Measurements from ENCODE around the gene DTX1.

The DTX1 gene

GRCh38 chr12:113096675-113097461, 40.3 kb downstream of the DTX1 start:
- no peak for DNase-seq

DNA sequence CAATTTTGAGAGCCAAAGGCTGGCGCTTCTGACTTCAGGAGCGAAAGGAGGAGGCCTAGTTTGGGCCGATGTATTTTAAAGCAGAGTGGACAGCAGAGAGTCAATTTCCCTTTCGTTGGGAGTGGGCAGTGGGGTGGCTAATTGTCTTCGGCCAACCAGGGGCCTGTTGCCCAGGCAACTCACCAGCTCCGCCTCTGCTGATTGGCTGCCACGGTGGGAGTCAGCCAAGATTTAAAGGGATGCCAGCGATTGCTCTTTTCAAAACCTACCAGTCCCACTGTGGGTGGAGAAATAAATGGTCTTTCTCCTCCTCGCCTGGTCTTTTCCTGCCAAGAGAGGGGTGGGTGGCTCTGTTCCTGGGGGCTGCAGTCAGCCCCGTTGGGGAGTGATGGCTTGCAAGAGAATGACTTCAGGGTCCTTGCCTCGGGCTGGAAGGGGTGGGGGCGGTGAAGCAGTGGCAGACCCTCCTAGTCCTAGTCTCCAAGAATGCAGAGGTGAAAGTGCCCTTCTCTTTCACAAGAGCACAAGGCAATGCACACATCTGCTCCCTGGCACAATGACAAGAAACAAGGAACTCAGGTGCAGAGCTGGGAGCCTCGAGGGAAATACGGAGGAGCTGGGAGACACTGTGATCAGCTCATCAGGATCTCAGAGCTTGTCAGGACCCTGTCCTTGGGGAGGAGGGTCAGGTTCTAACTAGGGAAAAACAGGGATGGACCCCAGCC, 41.3 kb downstream of the DTX1 start:
- DNase-seq: no peak

- peak; percentile 88 for DNase-seq
Measured at GRCh38 chr12:113098441-113099028, 42.0 kb downstream of the DTX1 start.

DNA sequence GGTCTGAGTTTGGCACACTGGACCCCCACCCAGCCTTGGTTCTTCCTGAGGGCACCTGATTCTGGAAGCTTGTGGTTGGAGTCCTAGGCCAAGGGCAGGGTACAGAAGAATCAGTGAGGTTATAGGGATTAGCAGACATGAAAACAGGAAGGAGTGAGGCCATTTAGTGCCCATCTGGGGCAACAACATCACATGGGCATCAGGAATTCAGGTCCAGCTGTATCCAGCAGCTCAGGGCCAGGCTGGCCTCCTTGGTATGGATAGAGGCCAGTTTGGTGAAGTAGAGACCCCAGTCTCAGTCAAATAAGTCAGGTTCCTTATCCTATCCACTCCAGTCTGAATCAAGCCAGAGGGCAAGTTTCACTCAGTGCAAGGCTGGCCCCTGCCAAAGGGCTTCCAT, 42.8 kb downstream of the DTX1 start:
- DNase-seq: no peak

DNA sequence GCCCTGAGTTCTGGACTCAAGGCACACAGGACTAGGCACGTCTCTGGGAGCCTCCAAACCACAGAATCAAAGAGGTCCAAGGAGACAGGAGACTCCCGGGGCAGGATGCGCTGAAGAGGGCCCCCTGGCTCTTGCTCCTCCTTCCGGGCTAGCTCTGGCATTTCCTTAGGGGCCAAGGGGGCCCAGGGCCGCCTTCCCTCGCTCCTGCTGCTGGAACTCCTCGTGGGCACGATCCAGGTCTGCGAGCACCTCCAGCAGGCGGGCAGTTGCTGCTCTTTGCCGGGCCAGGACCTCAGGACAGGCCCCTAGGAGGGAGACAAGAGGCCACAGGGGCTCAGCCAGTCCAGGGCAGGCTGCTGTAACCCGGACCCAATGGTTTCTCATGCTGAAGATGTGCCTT, 43.2 kb downstream of the DTX1 start:
- no peak for DNase-seq

DNA sequence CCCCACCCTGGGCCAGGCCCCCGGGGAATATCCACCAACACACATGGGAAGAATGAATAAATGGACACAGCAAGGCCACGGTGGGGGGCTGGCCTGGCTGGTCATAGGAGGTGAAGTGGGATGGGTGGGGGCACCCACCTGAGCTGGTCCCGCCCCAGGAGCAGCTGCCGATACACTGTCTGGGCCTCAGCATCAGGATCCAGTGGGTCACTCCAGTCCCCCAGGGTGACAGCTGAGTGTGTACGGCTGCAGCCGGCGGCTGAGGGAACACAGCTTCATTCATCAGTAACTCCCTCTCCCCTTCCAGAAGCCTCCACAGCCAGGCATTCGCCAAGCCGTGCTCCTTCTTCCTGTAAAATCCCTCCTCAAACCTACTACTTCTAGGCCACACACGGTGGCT, 45.2 kb downstream of the DTX1 start:
- DNase-seq: no peak

DNA sequence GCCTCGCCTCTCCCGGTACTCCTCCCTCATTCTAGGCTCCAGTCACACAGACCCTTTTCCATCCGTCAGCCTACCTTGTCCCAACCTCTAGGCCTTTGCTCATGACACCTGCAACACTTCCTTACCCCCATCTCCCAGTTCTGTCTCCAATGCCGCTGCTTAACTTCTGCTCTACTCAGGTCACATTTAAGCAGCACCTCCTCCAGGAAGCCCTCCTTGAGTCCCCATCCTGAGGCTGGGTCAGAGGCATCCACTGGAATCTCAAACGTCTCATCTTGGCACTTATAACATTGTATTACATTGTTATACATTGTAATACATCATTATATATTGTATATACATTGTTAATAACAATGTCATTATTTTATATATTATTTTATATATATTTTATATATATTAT, 46.3 kb downstream of the DTX1 start:
- DNase-seq: no peak

- DNase-seq: peak; percentile 82
Measured at GRCh38 chr12:113103756-113104450, 47.4 kb downstream of the DTX1 start.

DNA sequence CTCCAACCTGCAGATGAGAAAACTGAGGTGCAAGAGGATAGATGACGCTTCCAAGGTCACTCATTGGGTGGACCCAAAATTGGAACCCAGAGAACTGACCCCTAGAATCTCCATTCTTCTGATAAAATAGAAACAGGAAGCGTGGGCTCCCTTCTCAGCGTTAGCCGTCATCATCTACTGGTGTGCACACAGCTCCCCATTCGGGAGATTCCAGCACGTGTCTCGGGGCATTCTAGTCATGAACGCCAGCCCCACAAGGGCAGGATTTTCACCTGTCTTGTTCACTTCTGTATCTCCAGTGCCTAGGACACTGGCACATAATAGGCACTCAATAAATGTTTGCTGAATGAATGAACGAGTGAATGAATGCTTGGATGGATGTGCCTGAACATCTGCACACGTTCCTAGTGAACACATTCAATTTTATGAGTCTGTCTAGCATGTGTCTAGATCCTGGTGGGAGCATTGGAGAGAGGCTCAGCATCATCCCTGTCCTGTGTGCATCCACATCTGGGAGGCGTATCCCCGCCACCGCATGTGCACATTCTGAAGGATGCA, 48.5 kb downstream of the DTX1 start:
- DNase-seq: no peak

DNA sequence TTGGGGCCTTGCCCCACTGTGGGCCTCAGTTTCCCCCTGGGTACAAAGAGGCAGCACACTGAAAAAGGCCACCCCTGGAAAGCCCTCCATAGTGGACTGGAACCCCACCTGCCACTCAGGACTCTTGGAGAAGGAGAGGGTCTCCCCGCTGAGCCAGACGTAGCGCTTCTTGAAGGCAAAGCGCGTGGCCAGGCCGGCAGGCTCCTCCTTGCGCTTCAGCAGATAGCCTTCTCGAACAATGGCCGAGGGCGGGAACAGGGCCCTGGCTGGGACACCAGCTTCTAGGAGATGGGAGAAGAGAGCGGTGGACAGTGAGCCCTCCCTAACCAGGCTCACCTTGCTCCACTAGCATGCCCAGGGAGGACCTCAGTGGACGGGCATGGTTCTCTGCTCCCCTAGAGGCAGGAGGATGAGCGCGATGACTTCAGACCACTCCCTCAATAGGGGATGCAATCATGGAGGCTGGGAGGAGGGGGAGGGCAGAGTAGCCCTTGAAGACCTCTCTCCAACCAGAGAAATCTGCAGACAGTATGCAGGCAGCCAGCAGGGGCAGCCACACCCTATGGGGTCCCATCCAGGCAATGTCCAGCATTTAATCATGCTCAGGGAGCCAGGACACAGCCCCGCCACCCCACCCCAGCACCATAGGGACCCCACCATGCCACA, 49.2 kb downstream of the DTX1 start:
- no peak for DNase-seq

DNA sequence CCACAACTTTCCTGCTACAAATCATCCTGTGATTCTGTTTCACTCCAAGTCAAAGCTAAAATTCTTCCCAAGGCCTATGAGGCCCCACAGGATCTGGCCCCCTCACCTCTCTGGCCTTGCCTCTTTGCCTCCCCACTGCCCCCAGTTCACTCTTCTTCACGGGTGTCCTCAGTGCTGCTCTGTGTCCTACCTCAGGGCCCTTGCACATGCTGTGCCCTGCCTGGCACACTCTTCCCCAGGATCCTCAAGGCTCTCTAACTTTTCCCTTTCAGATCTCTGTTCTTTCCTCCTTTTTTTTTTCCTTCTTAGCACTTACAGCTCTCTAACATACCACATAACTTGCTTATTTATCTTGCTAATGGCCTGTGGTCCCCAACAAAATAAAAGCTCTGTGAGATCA, 49.8 kb downstream of the DTX1 start:
- no peak for DNase-seq

GRCh38 chr12:113108308-113108707, 51.8 kb downstream of the DTX1 start:
- DNase-seq: no peak

- no peak for DNase-seq
Measured at GRCh38 chr12:113109360-113109759, 52.8 kb downstream of the DTX1 start.

DNA sequence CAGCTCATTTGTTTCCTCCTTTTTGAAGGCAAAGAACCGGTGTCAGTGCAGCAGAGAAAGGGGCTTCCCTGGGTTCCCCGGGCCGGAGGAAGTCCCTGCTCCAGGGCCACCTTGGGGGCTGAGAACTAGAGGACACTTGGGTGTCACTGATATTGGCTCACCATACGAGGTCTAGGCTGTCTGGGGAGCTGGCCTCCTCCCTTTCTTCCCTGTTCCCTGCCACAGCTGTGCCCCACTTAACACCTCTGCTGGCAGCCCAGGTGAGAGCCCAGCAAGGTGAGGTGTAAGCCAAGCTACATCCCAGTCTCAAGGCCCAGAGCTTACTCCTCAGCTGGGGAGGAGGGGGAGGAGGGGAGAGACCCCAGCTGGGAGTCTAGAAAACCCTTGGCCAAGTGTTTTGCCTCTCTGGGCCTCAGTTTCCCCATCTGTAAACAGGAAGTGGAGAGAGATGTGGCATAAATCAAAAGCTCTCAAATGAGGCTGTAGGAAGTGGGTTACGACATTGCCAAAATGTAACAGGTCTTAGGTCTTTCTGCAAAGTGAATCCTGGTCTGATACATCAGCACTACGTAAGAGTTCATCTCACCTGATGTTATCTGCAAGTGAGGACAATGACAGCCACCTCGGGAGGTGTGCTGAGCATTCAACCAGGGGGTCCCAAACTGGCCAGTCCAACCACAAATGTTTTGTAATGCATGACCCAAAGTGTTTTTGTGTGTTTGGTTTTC, 53.5 kb downstream of the DTX1 start:
- no peak for DNase-seq

GRCh38 chr12:113111247-113111646, 54.7 kb downstream of the DTX1 start:
- no peak for DNase-seq

GRCh38 chr12:113112043-113112899, 55.7 kb downstream of the DTX1 start:
- DNase-seq: no peak

DNA sequence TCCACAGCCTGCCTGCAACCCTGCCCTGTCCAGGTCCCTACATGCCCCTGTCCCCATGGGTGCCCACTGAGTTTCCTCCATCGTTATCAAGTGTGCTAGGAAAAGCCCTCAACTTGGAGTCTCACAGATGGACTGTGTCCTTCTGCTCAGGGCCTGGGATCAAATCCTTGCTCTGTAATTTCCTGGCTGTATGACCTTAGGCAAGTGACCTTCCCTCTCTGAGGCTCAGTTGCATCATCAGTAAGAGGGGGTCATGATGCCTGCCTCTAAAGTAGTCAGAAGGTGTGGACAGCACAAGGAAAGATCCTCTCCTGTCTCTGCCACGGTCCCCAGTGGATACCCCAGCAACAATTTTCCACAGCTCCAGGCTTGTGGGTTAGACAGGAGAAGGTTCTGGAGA, 56.9 kb downstream of the DTX1 start:
- DNase-seq: no peak

- no peak for DNase-seq
Measured at GRCh38 chr12:113114447-113115178, 58.1 kb downstream of the DTX1 start.

DNA sequence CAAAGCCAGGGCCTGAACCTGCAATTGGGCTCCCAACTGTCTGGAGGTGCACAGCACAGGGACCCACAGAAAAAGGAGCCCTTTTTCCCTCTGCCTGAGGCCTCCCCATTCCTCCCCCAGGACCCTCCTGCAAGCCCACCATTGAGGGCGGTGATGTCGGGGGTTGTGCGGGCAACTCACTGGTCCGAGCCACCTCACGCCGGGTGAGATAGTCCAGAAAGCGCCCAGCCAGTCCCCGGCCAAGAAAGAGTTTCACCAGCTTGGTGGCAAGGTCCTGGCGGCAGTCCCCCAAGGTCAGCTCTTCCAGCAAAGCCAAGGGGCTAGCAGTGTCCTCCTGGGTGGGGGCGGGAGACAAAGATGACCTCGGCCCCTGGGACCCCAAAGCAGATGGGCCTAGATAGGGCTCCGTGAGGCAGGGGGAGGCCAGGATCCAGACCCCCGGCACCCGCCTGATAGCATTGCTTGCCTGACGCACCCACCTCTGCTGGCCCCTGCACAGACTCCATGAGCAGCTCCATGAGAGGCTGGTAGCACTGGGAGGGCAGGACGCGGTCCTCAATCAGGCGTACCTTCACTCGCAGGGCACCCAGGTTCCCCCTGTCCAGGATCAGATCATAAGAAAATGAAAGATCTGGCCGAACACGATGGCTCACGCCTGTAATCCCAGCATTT, 59.1 kb downstream of the DTX1 start:
- no peak for DNase-seq

DNA sequence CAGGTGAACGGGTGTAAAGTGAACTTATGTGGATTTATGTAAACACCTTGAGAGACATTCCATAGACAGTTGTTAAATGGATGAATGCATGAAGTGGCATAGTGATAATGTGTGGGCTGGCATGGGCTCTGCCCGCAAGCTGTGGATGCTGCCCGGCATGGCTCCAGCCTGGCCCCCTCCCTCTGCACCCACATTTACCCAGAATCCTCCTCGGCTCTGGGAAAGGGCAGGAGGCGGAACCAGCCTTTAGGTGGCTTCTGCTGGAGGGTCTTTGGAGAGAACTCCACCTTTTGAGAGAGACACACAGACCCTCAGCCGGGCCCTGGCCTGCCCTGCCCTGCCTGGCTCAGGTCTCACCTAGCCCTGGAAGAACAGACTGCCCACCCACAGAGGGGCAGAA, 60.3 kb downstream of the DTX1 start:
- DNase-seq: no peak
